ENCODE results near the gene OPN5.

Gene OPN5

GRCh38 chr6:47736083-47736700 is 45.6 kb upstream of the OPN5 start:
- no peak for TF ChIP-seq EZH2phosphoT487 (IDR thresholded peaks at IDR 0.05; ENCODE audit: borderline replicate concordance)
- no peak for TF ChIP-seq CTCF (conservative IDR thresholded peaks at IDR 0.05; ENCODE audit: low read length)
- Histone ChIP-seq H3K9me3 (ENCODE audit: insufficient read depth, low read depth, low read length) (no peaks in the 10 kb centered on the region), H3K9me2 (replicated peaks; ENCODE audit: low read depth, low read length) (no peaks in the 10 kb centered on the region), H3F3A (ENCODE audit: low read depth) (no peaks in the 10 kb centered on the region), H4K20me1 (ENCODE audit: insufficient read depth, low read length, poor library complexity, severe bottlenecking) (no peaks in the 10 kb centered on the region), H3K36me3 (ENCODE audit: insufficient read depth, low read length) (no peaks in the 10 kb centered on the region), H3K4me3 (ENCODE audit: low read length, poor library complexity, severe bottlenecking) (no peak overlapping the region), H3K4me2 (ENCODE audit: low read depth, low read length, poor library complexity, severe bottlenecking) (no peak overlapping the region), H3K4me1 (ENCODE audit: insufficient read depth, low read length, poor library complexity, severe bottlenecking) (no peaks in the 10 kb centered on the region), H3K27me3 (ENCODE audit: insufficient read depth, low read length, poor library complexity, severe bottlenecking) (peaks cover 30% of the 10 kb centered on the region), H2AFZ (ENCODE audit: low read length) (no peak overlapping the region), H3K79me2 (ENCODE audit: insufficient read depth, low read length) (no peaks in the 10 kb centered on the region), H3K9ac (ENCODE audit: low read depth, low read length, poor library complexity, severe bottlenecking) (no peak overlapping the region)

- TF ChIP-seq CTCF (conservative IDR thresholded peaks at IDR 0.05; ENCODE audit: low read length): no peak
- no peak for TF ChIP-seq EZH2phosphoT487 (IDR thresholded peaks at IDR 0.05; ENCODE audit: borderline replicate concordance)
- no peak overlapping the region for H2AFZ ChIP-seq (ENCODE audit: low read length)
Measured at GRCh38 chr6:47737406-47737805, 44.4 kb upstream of the OPN5 start.

GRCh38 chr6:47740714-47741113 is 41.1 kb upstream of the OPN5 start:
- Histone ChIP-seq H4K20me1 (ENCODE audit: insufficient read depth, low read length, poor library complexity, severe bottlenecking) (no peaks in the 10 kb centered on the region), H3F3A (ENCODE audit: low read depth) (no peaks in the 10 kb centered on the region), H3K9me2 (replicated peaks; ENCODE audit: low read depth, low read length) (no peaks in the 10 kb centered on the region), H3K4me2 (ENCODE audit: low read depth, low read length, poor library complexity, severe bottlenecking) (no peak overlapping the region), H2AFZ (ENCODE audit: low read length) (no peak overlapping the region), H3K4me1 (ENCODE audit: insufficient read depth, low read length, poor library complexity, severe bottlenecking) (no peaks in the 10 kb centered on the region), H3K27me3 (ENCODE audit: insufficient read depth, low read length, poor library complexity, severe bottlenecking) (peaks cover 3% of the 10 kb centered on the region), H3K4me3 (ENCODE audit: low read length, poor library complexity, severe bottlenecking) (no peak overlapping the region), H3K36me3 (ENCODE audit: insufficient read depth, low read length) (no peaks in the 10 kb centered on the region), H3K9me3 (ENCODE audit: insufficient read depth, low read depth, low read length) (no peaks in the 10 kb centered on the region), H3K79me2 (ENCODE audit: insufficient read depth, low read length) (no peaks in the 10 kb centered on the region), H3K9ac (ENCODE audit: low read depth, low read length, poor library complexity, severe bottlenecking) (no peak overlapping the region)
- TF ChIP-seq CTCF (conservative IDR thresholded peaks at IDR 0.05; ENCODE audit: low read length) (no peak), EZH2phosphoT487 (IDR thresholded peaks at IDR 0.05; ENCODE audit: borderline replicate concordance) (no peak)

More at GRCh38 chr6:47737406-47737805, 44.4 kb upstream of the OPN5 start:
- no peak overlapping the region for H3K4me2 ChIP-seq (ENCODE audit: low read depth, low read length, poor library complexity, severe bottlenecking)
- no peak overlapping the region for H3K4me3 ChIP-seq (ENCODE audit: low read length, poor library complexity, severe bottlenecking)
- H3K9ac ChIP-seq (ENCODE audit: low read depth, low read length, poor library complexity, severe bottlenecking): no peak overlapping the region
- no peaks in the 10 kb centered on the region for H3K79me2 ChIP-seq (ENCODE audit: insufficient read depth, low read length)
- H4K20me1 ChIP-seq (ENCODE audit: insufficient read depth, low read length, poor library complexity, severe bottlenecking): no peaks in the 10 kb centered on the region
- H3K36me3 ChIP-seq (ENCODE audit: insufficient read depth, low read length): no peaks in the 10 kb centered on the region
- no peaks in the 10 kb centered on the region for H3K9me2 ChIP-seq (replicated peaks; ENCODE audit: low read depth, low read length)
- peaks cover 17% of the 10 kb centered on the region for H3K27me3 ChIP-seq (ENCODE audit: insufficient read depth, low read length, poor library complexity, severe bottlenecking)
- H3K9me3 ChIP-seq (ENCODE audit: insufficient read depth, low read depth, low read length): no peaks in the 10 kb centered on the region
- H3K4me1 ChIP-seq (ENCODE audit: insufficient read depth, low read length, poor library complexity, severe bottlenecking): no peaks in the 10 kb centered on the region
- H3F3A ChIP-seq (ENCODE audit: low read depth): no peaks in the 10 kb centered on the region

All from Loucy (cell line).